Measurements from ENCODE around the gene SLC22A1. TPM values are rescaled to one million over a fixed set of nuclear protein-coding genes. Genes with fewer than 3 reads are reported as not detected.

SLC22A1 gene
- total and polyA plus RNA-seq, 2 of the 13 experiments (the other 11 are each of a cell fraction or from before 2014, with no cell fraction given): 0.80 to 0.87 TPM

DNA sequence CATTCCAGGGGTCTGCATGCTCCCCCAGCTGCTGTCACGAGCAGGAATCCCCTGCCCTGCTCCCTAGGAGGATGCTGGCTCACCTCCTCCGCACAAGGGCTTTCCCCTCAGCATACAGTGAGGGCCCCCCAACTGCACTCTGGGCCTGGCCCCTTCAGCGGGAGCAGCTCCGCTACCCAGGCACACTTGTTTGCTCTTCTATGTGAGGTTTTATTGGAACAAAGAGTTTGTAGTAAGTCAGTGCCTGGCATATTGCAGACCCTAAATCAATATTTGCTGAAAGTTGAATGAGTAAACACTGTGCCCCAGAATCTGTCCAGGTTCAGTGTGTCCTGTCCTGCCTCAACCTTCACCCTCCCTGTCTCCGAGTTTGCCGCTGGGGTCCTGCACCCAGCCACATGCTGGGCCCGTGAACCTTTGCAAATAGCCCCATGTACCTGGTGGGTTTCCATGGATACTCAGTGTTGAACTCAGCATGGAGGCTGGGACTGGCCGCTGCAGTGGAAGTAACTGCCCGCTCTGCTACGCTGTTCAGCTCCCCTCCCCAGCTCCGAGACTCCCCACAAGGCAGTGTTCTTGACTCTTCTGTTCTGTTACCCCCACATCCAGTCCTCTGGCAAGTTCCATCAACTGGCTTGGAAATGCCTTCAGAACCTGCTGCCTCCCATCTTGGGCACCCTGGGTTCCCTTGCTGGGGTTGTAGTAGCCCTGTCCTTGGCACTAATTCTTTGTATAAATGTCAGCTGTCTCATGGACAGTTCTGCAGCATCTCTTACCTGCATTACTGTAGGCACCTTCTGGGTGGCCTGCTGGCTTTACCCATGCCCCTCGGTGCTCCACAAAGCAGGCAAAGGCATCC, 15.7 kb downstream of the SLC22A1 start (continued):
- TF ChIP-seq, protein P1, sequence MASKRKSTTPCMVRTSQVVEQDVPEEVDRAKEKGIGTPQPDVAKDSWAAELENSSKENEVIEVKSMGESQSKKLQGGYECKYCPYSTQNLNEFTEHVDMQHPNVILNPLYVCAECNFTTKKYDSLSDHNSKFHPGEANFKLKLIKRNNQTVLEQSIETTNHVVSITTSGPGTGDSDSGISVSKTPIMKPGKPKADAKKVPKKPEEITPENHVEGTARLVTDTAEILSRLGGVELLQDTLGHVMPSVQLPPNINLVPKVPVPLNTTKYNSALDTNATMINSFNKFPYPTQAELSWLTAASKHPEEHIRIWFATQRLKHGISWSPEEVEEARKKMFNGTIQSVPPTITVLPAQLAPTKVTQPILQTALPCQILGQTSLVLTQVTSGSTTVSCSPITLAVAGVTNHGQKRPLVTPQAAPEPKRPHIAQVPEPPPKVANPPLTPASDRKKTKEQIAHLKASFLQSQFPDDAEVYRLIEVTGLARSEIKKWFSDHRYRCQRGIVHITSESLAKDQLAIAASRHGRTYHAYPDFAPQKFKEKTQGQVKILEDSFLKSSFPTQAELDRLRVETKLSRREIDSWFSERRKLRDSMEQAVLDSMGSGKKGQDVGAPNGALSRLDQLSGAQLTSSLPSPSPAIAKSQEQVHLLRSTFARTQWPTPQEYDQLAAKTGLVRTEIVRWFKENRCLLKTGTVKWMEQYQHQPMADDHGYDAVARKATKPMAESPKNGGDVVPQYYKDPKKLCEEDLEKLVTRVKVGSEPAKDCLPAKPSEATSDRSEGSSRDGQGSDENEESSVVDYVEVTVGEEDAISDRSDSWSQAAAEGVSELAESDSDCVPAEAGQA (IDR thresholded peaks at IDR 0.05; ENCODE audit: low read depth): no peak
- TF ChIP-seq, protein P1 (CRISPR knock-in tag; IDR thresholded peaks at IDR 0.05; ENCODE audit: borderline replicate concordance): no peak
- no peak for TF ChIP-seq ZNF75D (CRISPR knock-in tag; IDR thresholded peaks at IDR 0.05; ENCODE audit: borderline replicate concordance)
- peak; percentile 96 for TF ChIP-seq ZBTB4 (CRISPR knock-in tag; IDR thresholded peaks at IDR 0.05; ENCODE audit: borderline replicate concordance)
- no peak for TF ChIP-seq SOX6 (IDR thresholded peaks at IDR 0.05)
- TF ChIP-seq SOX6 (CRISPR knock-in tag; IDR thresholded peaks at IDR 0.05): peak; percentile 97
- TF ChIP-seq EP300 (IDR thresholded peaks at IDR 0.05; ENCODE audit: low read depth in 2 of 2, low read length in 2 of 2): peak in 1 of 2 experiments; percentile 86; a peak in 2 of 4 replicates
- peak; percentile 74; the same call in 1 of the 2 replicates for TF ChIP-seq EP300 (CRISPR knock-in tag; IDR thresholded peaks at IDR 0.05; ENCODE audit: borderline replicate concordance)
- peak; percentile 80; the same call in 1 of the 2 replicates for TF ChIP-seq ZNF670 (CRISPR knock-in tag; IDR thresholded peaks at IDR 0.05; ENCODE audit: borderline replicate concordance)
- TF ChIP-seq EEA1 (CRISPR knock-in tag; IDR thresholded peaks at IDR 0.05; ENCODE audit: borderline replicate concordance): no peak
- peak; percentile 42; the same call in 1 of the 2 replicates for TF ChIP-seq CBFB (CRISPR knock-in tag; IDR thresholded peaks at IDR 0.05)
- no peak for TF ChIP-seq ZNF432 (CRISPR knock-in tag; IDR thresholded peaks at IDR 0.05; ENCODE audit: borderline replicate concordance)
- TF ChIP-seq ZFP41 (CRISPR knock-in tag; IDR thresholded peaks at IDR 0.05; ENCODE audit: borderline replicate concordance): no peak
- peak; percentile 80; the same call in 1 of the 2 replicates for TF ChIP-seq STAT6 (CRISPR knock-in tag; IDR thresholded peaks at IDR 0.05; ENCODE audit: borderline replicate concordance)
- no peak for TF ChIP-seq HNRNPK (IDR thresholded peaks at IDR 0.05; ENCODE audit: low read depth, low read length, poor library complexity, severe bottlenecking)
- TF ChIP-seq KLF6 (CRISPR knock-in tag; IDR thresholded peaks at IDR 0.05): peak; percentile 77

Data from HepG2 (cell line).